SK-N-MC (cell line): ENCODE data around the gene SNU13.
"Not testable (repeated sequence)": the region's sequence is repeated elsewhere in the genome, so short reads cannot be mapped to it uniquely, and the experiment has no call there.

ENCODE experiments used
- EZH2 ChIP-seq: fragments of 200-600 bp; sonication (generic); IDR thresholded peaks from one replicate; pipeline ENCODE4 v1.6.1; 2017; ENCODE audit warnings: antibody characterized with exemption
- FOXP2 ChIP-seq: optimal IDR thresholded peaks from 2 replicates; pipeline ENCODE3; 2011; ENCODE audit warnings: mild to moderate bottlenecking, moderate library complexity; ENCODE audit not compliant: insufficient read depth; ENCODE audit errors: extremely low read length, control extremely low read depth
- POLR2AphosphoS5 ChIP-seq: IDR thresholded peaks from 2 replicates; pipeline ENCODE4 v1.6.1; 2012; ENCODE audit warnings: mild to moderate bottlenecking, low read depth, low read length, borderline replicate concordance

DNA sequence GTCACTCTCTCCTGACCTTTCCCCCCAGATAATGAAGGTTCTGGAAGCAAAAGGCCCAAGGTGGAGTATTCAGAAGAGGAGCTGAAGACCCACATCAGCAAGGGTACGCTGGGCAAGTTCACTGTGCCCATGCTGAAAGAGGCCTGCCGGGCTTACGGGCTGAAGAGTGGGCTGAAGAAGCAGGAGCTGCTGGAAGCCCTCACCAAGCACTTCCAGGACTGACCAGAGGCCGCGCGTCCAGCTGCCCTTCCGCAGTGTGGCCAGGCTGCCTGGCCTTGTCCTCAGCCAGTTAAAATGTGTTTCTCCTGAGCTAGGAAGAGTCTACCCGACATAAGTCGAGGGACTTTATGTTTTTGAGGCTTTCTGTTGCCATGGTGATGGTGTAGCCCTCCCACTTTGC lies 25.1 kb downstream of the SNU13 start:
- TF ChIP-seq POLR2AphosphoS5, FOXP2, EZH2: not testable (repeated sequence)
